PC-9 (cell line): ENCODE results near the gene CCR9.

Source experiments
- EZH2 ChIP-seq: fragments of 200-600 bp; sonication (generic); IDR thresholded peaks from 2 replicates; pipeline ENCODE4 v1.8.0; 2017; ENCODE audit warnings: antibody characterized with exemption, low read depth
- TF ChIP-seq, protein P1 (sequence below): fragments of 200-600 bp; sonication (generic); conservative IDR thresholded peaks from 2 replicates; pipeline ENCODE4 v1.6.1; 2017; ENCODE audit warnings: mixed run types, antibody characterized with exemption, mild to moderate bottlenecking, moderate library complexity

- TF ChIP-seq, protein P1, sequence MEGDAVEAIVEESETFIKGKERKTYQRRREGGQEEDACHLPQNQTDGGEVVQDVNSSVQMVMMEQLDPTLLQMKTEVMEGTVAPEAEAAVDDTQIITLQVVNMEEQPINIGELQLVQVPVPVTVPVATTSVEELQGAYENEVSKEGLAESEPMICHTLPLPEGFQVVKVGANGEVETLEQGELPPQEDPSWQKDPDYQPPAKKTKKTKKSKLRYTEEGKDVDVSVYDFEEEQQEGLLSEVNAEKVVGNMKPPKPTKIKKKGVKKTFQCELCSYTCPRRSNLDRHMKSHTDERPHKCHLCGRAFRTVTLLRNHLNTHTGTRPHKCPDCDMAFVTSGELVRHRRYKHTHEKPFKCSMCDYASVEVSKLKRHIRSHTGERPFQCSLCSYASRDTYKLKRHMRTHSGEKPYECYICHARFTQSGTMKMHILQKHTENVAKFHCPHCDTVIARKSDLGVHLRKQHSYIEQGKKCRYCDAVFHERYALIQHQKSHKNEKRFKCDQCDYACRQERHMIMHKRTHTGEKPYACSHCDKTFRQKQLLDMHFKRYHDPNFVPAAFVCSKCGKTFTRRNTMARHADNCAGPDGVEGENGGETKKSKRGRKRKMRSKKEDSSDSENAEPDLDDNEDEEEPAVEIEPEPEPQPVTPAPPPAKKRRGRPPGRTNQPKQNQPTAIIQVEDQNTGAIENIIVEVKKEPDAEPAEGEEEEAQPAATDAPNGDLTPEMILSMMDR = no peak
- no peak for TF ChIP-seq EZH2
Observed at GRCh38 chr3:45881078-45882022, 5.0 kb upstream of the CCR9 start.
